WERI-Rb-1 (cell line): ENCODE measurements around the gene SPATA46.
"Not testable (repeated sequence)": the region's sequence is repeated elsewhere in the genome, so short reads cannot be mapped to it uniquely, and the experiment has no call there.

Source experiments
- DNase-seq: peaks from one replicate; pipeline ENCODE4 v3.0.0-alpha.2; 2020
- H3K27ac ChIP-seq: fragments of 250-450 bp; sonication (Bioruptor Pico); 2 replicates; pipeline ENCODE4 v1.5.1; 2020; ENCODE audit warnings: mild to moderate bottlenecking, moderate library complexity
- H3K27me3 ChIP-seq: fragments of 250-450 bp; sonication (Bioruptor Pico); 2 replicates; pipeline ENCODE4 v1.5.1; 2021; ENCODE audit warnings: mild to moderate bottlenecking, low read depth, moderate library complexity; ENCODE audit not compliant: insufficient read depth, severe bottlenecking
- H3K36me3 ChIP-seq: fragments of 250-450 bp; sonication (Bioruptor Pico); 2 replicates; pipeline ENCODE4 v1.5.1; 2020; ENCODE audit warnings: mild to moderate bottlenecking, moderate library complexity
- H3K4me3 ChIP-seq: 2 replicates; pipeline ENCODE4 v1.5.1; 2011; ENCODE audit warnings: low read depth, mild to moderate bottlenecking, control low read depth, low read length
- H3K9me3 ChIP-seq: fragments of 250-450 bp; sonication (Bioruptor Pico); 2 replicates; pipeline ENCODE4 v1.5.1; 2021; ENCODE audit warnings: mild to moderate bottlenecking, moderate library complexity; ENCODE audit not compliant: severe bottlenecking
- TF ChIP-seq, protein P1 (sequence below): IDR thresholded peaks from 2 replicates; pipeline ENCODE4 v1.5.1; 2011; ENCODE audit warnings: low read depth, mild to moderate bottlenecking, control low read depth, inconsistent platforms, low read length

Gene SPATA46, protein sequence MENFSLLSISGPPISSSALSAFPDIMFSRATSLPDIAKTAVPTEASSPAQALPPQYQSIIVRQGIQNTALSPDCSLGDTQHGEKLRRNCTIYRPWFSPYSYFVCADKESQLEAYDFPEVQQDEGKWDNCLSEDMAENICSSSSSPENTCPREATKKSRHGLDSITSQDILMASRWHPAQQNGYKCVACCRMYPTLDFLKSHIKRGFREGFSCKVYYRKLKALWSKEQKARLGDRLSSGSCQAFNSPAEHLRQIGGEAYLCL

DNA sequence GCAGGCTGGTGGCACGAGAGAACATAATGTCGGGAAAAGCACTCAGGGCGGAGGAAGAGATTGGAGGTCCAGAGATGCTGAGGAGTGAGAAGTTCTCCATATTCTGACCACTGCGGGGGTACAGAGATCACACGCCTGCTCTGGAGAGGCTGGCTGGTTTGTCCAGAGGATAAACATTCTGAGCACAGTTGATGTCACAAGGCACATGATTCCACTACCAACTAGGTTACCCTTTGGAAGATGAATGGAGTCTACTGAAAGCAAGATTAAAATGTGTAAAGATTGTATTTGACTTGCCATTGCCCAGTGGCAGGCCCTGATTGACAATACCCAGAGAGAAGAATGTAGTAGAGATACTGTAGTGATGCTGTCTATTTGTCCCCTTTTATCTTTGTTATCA is at the start of gene SPATA46:
TSS of gene SPATA46 (minus strand) at position 164 of the 400 bp plus-strand sequence. CDS start at position 100, 64 bp downstream.
- Histone ChIP-seq H3K4me3 (no peak within 1 kb of the TSS), H3K27me3 (no peaks in the 10 kb centered on the region), H3K27ac (no peak within 1 kb of the TSS), H3K9me3 (no peaks in the 10 kb centered on the region), H3K36me3 (peaks cover 6% of the 10 kb centered on the region; the same call in 1 of the 2 replicates)
- no peak for DNase-seq
- TF ChIP-seq, protein P1, sequence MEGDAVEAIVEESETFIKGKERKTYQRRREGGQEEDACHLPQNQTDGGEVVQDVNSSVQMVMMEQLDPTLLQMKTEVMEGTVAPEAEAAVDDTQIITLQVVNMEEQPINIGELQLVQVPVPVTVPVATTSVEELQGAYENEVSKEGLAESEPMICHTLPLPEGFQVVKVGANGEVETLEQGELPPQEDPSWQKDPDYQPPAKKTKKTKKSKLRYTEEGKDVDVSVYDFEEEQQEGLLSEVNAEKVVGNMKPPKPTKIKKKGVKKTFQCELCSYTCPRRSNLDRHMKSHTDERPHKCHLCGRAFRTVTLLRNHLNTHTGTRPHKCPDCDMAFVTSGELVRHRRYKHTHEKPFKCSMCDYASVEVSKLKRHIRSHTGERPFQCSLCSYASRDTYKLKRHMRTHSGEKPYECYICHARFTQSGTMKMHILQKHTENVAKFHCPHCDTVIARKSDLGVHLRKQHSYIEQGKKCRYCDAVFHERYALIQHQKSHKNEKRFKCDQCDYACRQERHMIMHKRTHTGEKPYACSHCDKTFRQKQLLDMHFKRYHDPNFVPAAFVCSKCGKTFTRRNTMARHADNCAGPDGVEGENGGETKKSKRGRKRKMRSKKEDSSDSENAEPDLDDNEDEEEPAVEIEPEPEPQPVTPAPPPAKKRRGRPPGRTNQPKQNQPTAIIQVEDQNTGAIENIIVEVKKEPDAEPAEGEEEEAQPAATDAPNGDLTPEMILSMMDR = no peak

DNA sequence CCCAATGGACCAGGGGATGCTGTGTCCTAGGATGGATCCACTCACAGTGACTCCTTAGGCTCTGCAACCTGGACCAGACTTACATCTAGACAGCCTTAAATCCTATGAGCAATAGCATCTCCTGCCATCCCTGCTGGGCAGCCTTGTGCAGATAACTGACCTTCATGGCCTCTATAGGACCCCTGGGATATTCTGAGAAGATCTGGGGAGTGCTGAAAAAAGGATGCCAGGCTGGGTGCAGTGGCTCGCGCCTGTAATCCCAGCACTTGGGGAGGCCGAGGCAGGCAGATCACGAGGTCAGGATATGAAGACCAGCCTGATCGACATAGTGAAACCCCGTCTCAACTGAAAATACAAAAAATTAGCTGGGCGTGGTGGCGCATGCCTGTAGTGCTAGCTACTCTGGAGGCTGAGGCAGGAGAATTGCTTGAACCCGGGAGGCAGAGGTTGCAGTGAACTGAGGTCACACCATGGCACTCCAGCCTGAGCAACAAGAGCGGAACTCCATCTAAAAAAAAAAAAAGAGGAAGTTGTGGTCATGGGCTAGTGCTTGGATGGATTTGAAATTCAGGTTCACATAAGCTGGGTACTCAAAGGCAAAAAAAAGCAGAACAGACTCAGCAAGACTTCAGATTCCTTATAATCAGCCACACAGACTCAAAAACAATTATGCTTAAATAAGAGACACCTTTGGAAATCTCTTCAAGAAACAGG is 46.2 kb upstream of the SPATA46 start:
- DNase-seq = no peak
- TF ChIP-seq, protein P1 = no peak

DNA sequence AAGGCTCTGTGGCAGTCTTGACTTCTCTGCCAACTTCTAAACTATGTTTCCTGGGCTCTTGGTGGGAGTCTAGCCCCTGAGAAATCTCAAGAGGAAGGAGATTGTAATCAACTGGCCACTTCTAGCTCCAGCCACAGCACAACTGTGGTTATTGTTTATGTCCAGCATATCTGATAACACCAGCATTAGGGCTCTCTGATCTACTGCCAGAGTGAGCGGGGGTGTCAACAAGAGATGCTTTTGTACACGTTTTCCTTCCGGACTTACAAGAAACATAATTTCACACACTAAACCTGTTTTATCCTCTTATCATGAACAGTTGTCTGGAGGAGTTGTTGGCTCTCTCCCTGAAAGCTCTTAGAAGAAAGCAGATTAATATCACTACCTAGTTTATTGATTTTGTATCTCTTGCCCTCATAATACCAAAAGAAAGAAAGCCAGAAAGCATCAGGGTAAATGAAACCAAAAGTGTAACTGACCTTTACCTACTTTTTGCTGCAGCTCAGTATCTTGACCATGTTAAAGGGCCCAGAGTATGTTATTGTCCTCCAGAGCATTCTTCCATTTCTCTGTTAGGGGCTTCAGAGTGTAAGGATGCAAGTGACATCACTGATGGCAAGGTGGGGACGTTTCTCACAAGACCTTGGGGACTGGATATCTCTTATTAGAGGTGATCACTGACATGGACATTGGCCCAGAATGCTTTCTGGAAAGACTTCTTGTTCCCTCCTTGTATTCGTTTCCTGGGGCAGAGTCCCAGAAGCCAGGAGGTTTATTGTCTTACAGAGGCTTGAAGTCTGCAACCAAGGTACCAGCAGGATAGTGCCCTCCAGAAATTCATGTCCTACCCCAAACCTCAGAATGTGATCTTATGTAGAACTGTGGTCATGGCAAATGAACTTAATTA is 44.9 kb upstream of the SPATA46 start:
- H3K4me3 ChIP-seq = no peak overlapping the region
- no peak for DNase-seq
- no peaks in the 10 kb centered on the region for H3K27me3 ChIP-seq
- no peak overlapping the region for H3K27ac ChIP-seq
- TF ChIP-seq, protein P1 = no peak
- no peaks in the 10 kb centered on the region for H3K9me3 ChIP-seq
- no peaks in the 10 kb centered on the region for H3K36me3 ChIP-seq

More for the DNA sequence above, 46.2 kb upstream of the SPATA46 start:
- no peaks in the 10 kb centered on the region for H3K27me3 ChIP-seq
- no peaks in the 10 kb centered on the region for H3K36me3 ChIP-seq
- no peak overlapping the region for H3K4me3 ChIP-seq
- no peaks in the 10 kb centered on the region for H3K9me3 ChIP-seq
- H3K27ac ChIP-seq = no peak overlapping the region

DNA sequence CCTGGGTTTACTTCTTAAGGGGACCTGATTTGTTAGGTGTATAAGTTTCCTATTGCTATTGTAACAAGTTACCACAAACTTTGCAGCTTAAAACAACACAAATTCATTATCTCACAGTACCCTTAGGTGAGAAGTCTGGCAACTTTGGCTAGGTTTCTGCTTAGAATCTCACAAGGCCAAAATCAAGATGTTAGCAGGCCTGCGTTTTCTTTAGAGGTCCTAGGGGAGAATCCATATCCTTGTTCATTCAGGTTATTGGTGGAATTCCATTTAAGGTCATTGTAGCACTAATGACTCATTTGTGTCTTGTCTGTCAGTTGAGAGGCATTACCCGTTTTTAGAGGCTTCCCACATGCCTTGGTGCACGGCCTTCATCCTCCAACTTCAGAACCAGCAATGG is 43.5 kb upstream of the SPATA46 start:
- no peak for DNase-seq
- no peak overlapping the region for H3K4me3 ChIP-seq
- no peaks in the 10 kb centered on the region for H3K27me3 ChIP-seq
- H3K9me3 ChIP-seq = peaks cover 3% of the 10 kb centered on the region
- TF ChIP-seq, protein P1 = no peak
- H3K36me3 ChIP-seq = no peaks in the 10 kb centered on the region
- H3K27ac ChIP-seq = no peak overlapping the region

DNA sequence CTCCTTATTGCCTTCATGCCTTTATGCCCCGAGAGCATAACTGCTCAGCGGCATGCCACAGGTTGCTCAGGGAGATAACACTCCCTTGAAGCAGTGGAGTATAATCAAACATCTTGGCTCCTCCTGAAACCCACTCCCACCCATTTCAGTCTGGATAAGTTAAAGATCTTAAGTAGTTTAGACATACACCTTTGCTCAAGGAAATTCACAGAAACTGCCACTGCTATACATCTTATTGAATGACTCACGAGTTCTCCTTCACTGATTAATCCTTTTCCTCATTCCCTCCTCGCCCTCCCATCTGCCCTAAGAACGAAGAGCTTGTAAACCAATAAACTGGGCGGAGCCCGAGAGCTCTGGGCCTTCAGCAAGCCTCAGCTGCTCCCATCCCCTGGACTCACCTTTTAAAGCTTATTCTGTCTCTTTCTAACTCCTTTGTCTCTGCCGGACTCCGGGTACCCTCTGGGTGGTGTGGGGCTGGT is 42.8 kb upstream of the SPATA46 start:
- H3K4me3 ChIP-seq, H3K36me3 ChIP-seq, H3K27ac ChIP-seq, H3K27me3 ChIP-seq, H3K9me3 ChIP-seq: not testable (repeated sequence)
- DNase-seq = peak; percentile 89

DNA sequence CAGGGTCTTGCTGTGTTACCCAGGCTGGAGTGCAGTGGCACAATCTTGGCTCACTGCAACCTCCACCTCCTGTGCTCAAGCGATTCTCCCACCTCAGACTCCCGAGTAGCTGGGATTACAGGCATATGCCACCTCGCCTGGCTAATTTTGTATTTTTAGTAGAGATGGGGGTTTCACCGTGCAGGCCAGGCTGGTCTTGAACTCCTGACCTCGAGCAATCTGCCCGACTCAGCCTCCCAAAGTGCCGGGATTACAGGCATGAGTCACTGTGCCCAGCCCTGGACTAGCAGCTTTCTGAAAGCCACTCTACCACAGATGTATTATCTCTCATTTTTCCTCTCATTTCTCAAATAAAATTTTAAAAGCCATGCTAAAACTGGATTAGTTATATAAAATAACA is 41.9 kb upstream of the SPATA46 start:
- DNase-seq = peak; percentile 57

More for the DNA sequence above, 41.9 kb upstream of the SPATA46 start:
- not testable (repeated sequence) for H3K4me3 ChIP-seq, H3K36me3 ChIP-seq, H3K27me3 ChIP-seq, H3K9me3 ChIP-seq, H3K27ac ChIP-seq
